GM21447 (cell line): ENCODE results near the gene ACKR3.

ENCODE experiments used
- ATAC-seq: cut with Tn5 transposase; IDR thresholded peaks from one replicate; pipeline ENCODE4 v1.9.1; 2021; ENCODE audit not compliant: unreplicated experiment

The ACKR3 gene

GRCh38 chr2:236549165-236549564, 20.5 kb upstream of the ACKR3 start:
- no peak for ATAC-seq

GRCh38 chr2:236550290-236550689, 19.3 kb upstream of the ACKR3 start:
- no peak for ATAC-seq

GRCh38 chr2:236550701-236551465, 18.7 kb upstream of the ACKR3 start:
- peak; percentile 42 for ATAC-seq

DNA sequence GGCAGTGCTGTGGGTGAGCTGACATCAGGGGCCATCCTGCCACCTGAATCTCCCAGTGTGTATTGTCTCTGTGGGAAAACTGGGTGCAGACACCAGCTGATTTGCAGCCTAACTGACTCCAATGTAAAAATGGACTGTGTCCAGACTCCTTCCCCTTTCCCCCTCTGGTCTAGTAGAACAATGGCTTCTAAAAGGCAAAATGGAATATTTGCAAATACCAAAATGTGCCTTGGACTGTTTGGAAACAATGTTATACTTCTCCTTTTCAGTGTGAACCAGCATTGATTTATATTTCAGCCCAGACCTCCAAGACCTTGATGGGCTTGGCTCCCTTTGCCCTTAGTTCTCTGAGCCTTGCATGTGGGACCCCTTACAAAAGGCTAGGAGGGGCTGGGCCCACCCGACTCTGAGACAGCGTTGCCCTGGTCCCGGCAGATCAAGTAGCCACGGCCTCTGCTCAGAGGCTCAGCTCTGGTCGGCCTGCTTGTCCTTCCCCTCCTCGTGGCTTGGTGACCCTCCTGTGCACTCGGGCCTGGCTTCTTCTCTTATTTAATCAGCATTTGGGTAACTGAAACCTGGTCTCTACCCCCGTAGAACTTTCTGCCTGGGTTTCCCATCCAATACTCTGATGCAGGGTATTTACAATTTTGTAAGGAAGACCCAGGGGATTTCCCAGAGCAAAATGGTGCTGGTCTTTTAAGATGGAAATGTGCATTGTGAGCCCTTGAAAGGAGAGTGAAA, 18.0 kb upstream of the ACKR3 start:
- ATAC-seq: peak; percentile 41

DNA sequence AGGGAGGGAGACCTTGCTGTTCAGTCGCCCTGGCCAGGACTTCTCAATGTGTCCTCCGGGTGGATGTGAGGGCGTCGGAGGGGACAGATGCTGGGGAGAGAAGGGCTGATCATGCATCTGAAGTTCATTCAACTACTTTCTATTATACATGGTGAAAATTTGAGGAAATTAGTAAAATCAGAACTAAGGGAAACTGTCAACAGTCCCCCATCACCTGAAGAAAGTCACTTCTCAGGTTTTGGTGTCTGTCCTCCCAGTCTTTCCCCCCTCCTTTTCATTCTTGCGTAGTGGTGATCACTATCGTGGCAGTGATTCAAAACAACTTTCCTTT, 17.4 kb upstream of the ACKR3 start:
- peak; percentile 22 for ATAC-seq

GRCh38 chr2:236552581-236553363, 16.9 kb upstream of the ACKR3 start:
- ATAC-seq: no peak

- ATAC-seq: no peak
These were observed 16.1 kb upstream of the ACKR3 start for GRCh38 chr2:236553522-236553921.

DNA sequence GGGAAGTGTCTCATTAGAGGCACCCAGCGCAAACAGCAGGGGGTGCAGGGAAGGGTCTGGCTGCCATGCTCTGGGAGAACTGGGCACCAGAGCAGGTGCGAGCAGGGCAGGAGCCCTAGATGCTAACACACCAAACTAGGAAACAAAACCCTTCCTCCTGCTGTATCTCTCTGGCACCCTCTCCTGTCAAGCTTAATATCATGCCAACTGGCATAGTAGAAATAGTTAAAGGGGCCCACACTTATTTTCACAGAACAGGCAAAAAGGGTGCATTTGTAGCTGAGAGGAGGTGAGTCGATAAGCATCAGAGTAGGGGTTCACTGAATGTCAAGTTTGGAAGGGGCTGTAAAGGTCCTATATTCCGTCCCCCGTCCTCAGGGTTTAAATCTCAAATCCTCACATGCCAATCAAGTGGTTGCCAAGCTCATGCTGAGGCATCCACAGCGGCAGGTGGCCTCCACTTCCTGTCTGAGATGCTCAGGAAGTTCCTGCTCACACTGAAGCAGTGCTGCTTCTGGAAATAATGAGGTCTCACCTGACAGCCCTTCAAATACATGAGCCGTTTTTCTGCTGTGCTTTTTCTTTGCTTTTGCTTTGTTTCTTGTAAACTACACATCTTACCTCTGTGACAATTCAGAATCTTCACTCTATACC, 14.9 kb upstream of the ACKR3 start:
- ATAC-seq: no peak

DNA sequence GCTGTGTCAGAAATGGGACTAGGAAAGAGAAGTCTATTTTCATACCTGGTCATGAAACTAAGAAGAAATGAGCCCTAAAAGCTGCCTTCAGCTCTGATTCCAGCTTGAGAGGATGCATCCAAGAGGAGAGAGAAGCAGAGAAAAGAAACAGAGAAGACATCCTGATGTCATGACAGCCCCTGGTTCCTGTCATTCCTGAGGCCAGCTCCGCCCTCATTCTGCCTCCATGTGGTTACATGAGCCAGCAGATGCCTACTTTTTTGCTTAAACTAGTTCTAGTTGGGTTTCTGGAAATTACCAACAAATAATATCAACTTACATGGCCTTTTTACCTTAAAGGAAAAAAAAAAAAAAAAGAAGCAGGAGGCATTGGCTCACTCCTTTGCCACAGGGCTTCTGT, 14.1 kb upstream of the ACKR3 start:
- no peak for ATAC-seq

GRCh38 chr2:236557306-236558030, 12.2 kb upstream of the ACKR3 start:
- ATAC-seq: no peak

GRCh38 chr2:236558036-236558435, 11.6 kb upstream of the ACKR3 start:
- no peak for ATAC-seq

- ATAC-seq: no peak
These were observed 10.3 kb upstream of the ACKR3 start for GRCh38 chr2:236558993-236559978.

- ATAC-seq: no peak
These were observed 7.8 kb upstream of the ACKR3 start for GRCh38 chr2:236561874-236562273.

DNA sequence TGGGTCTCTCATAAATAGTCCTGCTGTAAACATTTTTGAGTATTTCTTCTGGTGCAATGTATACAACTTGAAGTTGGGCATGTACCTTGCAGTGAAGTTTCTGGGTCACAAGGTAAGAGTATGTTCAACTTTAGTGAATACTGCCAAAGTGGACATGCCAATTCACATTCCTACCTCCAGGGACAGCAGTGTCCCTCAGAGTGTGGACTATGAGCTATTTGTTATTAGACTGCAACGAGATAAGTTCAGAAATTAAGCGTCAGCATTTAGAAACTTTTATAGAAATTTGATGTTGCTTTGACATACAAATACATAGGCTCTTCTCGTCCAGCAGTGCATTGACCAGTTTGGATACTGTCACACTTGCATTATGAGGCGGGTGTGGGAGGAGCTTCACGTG, 7.2 kb upstream of the ACKR3 start:
- ATAC-seq: no peak

DNA sequence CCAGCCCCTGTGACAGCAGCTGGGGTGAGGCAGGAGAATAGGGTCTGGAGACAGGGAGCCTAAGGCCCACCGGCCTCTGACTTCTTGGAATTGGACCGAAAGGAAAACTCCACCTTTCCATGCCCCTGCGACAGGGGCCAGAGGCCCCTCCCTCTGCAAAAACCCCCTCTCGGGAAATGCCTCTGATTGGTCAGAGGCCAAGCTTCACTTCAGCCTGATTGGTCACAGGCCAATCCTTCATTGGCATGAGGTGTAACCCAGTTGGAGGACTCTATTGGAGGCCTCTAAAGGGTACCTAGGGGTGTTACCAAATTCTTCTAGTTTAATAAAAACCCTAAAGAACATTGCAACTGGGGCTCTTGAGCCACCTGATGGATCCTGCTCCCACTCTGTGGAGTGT, 5.7 kb upstream of the ACKR3 start:
- ATAC-seq: no peak

GRCh38 chr2:236565212-236565611, 4.4 kb upstream of the ACKR3 start:
- no peak for ATAC-seq

DNA sequence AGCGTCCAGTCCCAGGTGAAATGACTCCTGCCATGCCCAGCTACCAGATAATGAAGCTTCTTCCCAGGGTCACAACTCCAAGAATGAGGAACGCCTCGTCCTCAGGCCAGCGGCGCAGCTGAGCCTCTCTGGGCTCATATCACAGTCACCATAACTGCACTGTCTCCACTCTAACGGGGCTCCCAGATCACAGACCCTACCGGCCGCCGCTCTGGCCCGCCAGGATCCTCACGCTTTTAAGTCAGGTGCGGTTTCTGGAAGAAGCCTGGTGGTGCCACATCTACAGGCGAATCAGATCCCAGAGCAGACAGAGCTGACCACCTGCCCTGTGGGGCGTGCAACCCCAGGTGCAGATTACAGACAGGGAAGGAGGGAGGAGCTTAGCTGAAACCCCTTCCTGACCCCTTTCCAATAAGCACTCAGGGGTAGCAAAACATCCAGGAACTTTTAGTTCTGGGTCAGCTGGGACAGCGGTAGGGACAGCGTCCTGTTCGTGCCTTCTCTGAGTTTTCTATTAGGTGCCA, 3.7 kb upstream of the ACKR3 start:
- no peak for ATAC-seq

DNA sequence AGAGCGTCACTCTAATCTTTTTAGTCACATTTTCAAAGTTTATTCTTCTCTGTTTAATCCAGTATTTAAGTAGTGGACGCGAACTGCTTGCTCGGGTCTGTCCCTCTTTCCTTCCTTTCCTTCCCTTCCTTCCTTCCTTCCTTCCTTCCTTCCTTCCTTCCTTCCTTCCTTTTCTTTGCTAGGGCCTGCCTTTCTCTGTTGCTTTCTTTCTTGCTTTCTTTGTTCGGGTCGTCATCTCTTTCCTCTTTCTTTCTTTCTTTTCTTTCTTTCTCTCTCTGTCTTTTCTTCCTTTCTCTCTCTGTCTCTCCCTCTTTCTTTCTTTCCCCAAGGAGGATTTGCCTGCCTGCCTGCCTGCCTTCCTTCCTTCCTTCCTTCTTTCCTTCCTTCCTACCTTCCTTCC, 3.0 kb upstream of the ACKR3 start:
- no peak for ATAC-seq
